K562 (cell line): ENCODE results near the gene PPP1R3E. TPM values are rescaled to one million over a fixed set of nuclear protein-coding genes. Genes with fewer than 3 reads are reported as not detected.
"Not testable (repeated sequence)": the region's sequence is repeated elsewhere in the genome, so short reads cannot be mapped to it uniquely, and the experiment has no call there.

Source experiments
- ATAC-seq: fragments of 200-7000 bp; cut with Tn5 transposase; 3 replicates; pipeline ENCODE4 v1.9.1; 2020; ENCODE audit warnings: moderate library complexity
- BruUV-seq: library from RNA; stranded (reverse); fragments of 400-500 nt; replicated peaks from 2 replicates; lab custom pipeline; 2021; lab: Mats Ljungman, UMichigan
- CTCF ChIA-PET: fragments of 300-600 bp; formaldehyde crosslinking; extraction: SDS; loops from one replicate; lab custom pipeline; 2021; ENCODE audit warnings: low intra/inter-chr PET ratio; lab: Yijun Ruan, JAX
- POLR2A ChIA-PET: fragments of 300-600, 350-650 bp; sonication (Branson Sonifier 250); formaldehyde crosslinking; extraction: SDS; loops from one replicate; lab custom pipeline; 2021; ENCODE audit warnings: antibody characterized with exemption, inconsistent platforms; lab: Yijun Ruan, JAX
- DNase-seq, 4 experiments: peaks; one replicate each; pipeline versions ENCODE4 v3.0.0 to v3.0.0-alpha.2; 2011 to 2018; ENCODE audit warnings: low spot score in 3 of 4, mixed read lengths in 3 of 4; ENCODE audit errors: extremely low read depth in 1 of 4
- FAIRE-seq: peaks from 2 replicates; lab custom pipeline; 2011; peaks lifted over from hg19 to GRCh38; lab: Jason Lieb, UNC
- H2AFZ ChIP-seq: 2 replicates; pipeline ENCODE4 v1.6.0; 2011; ENCODE audit warnings: low read depth, low read length, control low read depth, inconsistent platforms
- H3K27ac ChIP-seq: fragments of 200-600 bp; 3 replicates; pipeline ENCODE4 v1.8.0; 2011; ENCODE audit warnings: low read depth, mild to moderate bottlenecking, control low read depth, inconsistent platforms, low read length, moderate library complexity, mixed read lengths; ENCODE audit errors: extremely low read depth
- H3K27me3 ChIP-seq, 2 experiments: fragments of 300-600 bp in 1 of 2; 2 replicates in 1 of 2; 3 replicates in 1 of 2; pipeline versions ENCODE4 v1.6.0 to v1.8.0; 2011; ENCODE audit warnings: inconsistent platforms in 2 of 2, low read length in 2 of 2, mild to moderate bottlenecking in 1 of 2, mixed read lengths in 1 of 2, moderate library complexity in 1 of 2; ENCODE audit not compliant: control insufficient read depth in 2 of 2, insufficient read depth in 2 of 2
- H3K36me3 ChIP-seq: fragments of 300-600 bp; 3 replicates; pipeline ENCODE4 v1.8.0; 2011; ENCODE audit warnings: mild to moderate bottlenecking, low read length, inconsistent platforms; ENCODE audit not compliant: control insufficient read depth, insufficient read depth
- H3K4me1 ChIP-seq, 2 experiments: fragments of 200-600 bp in 1 of 2; replicated peaks in 1 of 2; 2 replicates in 1 of 2; 3 replicates in 1 of 2; pipeline versions ENCODE4 v1.5.1 to v1.8.0; 2011; ENCODE audit warnings: inconsistent platforms in 2 of 2, low read length in 2 of 2, mild to moderate bottlenecking in 1 of 2, mixed read lengths in 1 of 2, moderate library complexity in 1 of 2; ENCODE audit not compliant: control insufficient read depth in 2 of 2, insufficient read depth in 2 of 2
- H3K4me2 ChIP-seq: 2 replicates; pipeline ENCODE4 v1.6.1; 2011; ENCODE audit warnings: low read length, control low read depth, inconsistent platforms, mixed read lengths; ENCODE audit not compliant: insufficient read depth
- H3K4me3 ChIP-seq: fragments of 200-600 bp; sonication (generic), shearing (Covaris generic); 2 replicates; pipeline ENCODE4 v1.5.1; 2016; ENCODE audit warnings: control low read depth, inconsistent platforms
- H3K79me2 ChIP-seq: fragments of 200-600 bp; 3 replicates; pipeline ENCODE4 v1.8.0; 2011; ENCODE audit warnings: low read length, inconsistent platforms; ENCODE audit not compliant: control insufficient read depth, insufficient read depth
- H3K9ac ChIP-seq, 2 experiments: 2 replicates each; pipeline versions ENCODE4 v1.6.0 to v1.6.1; 2011; ENCODE audit warnings: low read depth in 2 of 2, low read length in 2 of 2, control low read depth in 1 of 2, inconsistent platforms in 1 of 2, mild to moderate bottlenecking in 1 of 2, mixed read lengths in 1 of 2; ENCODE audit not compliant: insufficient read depth in 1 of 2
- H3K9me1 ChIP-seq: one replicate; pipeline ENCODE4 v1.6.0; 2011; ENCODE audit warnings: inconsistent platforms, mild to moderate bottlenecking, low read length, moderate library complexity; ENCODE audit not compliant: control insufficient read depth, insufficient read depth
- H3K9me3 ChIP-seq: replicated peaks from 2 replicates; pipeline ENCODE4 v1.5.1; 2011; ENCODE audit warnings: low read depth, low read length, inconsistent platforms; ENCODE audit not compliant: control insufficient read depth, insufficient read depth
- H4K20me1 ChIP-seq: replicated peaks from 2 replicates; pipeline ENCODE4 v1.6.1; 2011; ENCODE audit warnings: low read length, inconsistent platforms, mixed read lengths; ENCODE audit not compliant: control insufficient read depth, insufficient read depth
- CBX3 ChIP-seq, 2 experiments: IDR thresholded peaks; 1 replicate in 1 of 2; 2 replicates in 1 of 2; pipeline ENCODE4 v1.6.1; 2012; ENCODE audit warnings: inconsistent platforms in 2 of 2, low read length in 2 of 2, borderline replicate concordance in 1 of 2, control low read depth in 1 of 2
- ZNF280A ChIP-seq: fragments of 450-650 bp; IDR thresholded peaks from 2 replicates; pipeline ENCODE4 v1.6.1; 2018; ENCODE audit warnings: mild to moderate bottlenecking, low read depth; ENCODE audit not compliant: partially characterized antibody
- ZNF561 ChIP-seq: fragments of 450-650 bp; formaldehyde crosslinking; conservative IDR thresholded peaks from 2 replicates; pipeline ENCODE4 v1.4.0; 2020; ENCODE audit warnings: mild to moderate bottlenecking, moderate library complexity
- WGBS: fragments of 100-300 bp; shearing (Covaris generic); methylation state at CpG from one replicate; pipeline ENCODE4 v1.1.6; 2016; ENCODE audit warnings: low coverage, mixed read lengths; ENCODE audit not compliant: insufficient coverage; ENCODE audit errors: missing lambda C conversion rate; 5-methylcytosine and 5-hydroxymethylcytosine counted together
- in situ Hi-C: fragments of 300-500 bp; cut with MboI; formaldehyde crosslinking; loops from 4 replicates; pipeline ENCODE4 v1.15.0; 2018; ENCODE audit warnings: inconsistent platforms, mixed read lengths
- intact Hi-C: fragments of 100-400 bp; cut with micrococcal nuclease; formaldehyde crosslinking; loops from 2 replicates; pipeline ENCODE4 v1.14.2; 2022
- polyA plus RNA-seq, 8 experiments: library from polyadenylated mRNA; depleted of rRNA in 4 of 8; stranded (reverse) in 5 of 8; unstranded in 3 of 8; fragments of >200 nt; fragmentation: Nextera tagmentation in 2 of 8; fragmentation: Illumina TruSeq in 1 of 8; extraction: Ambion mirVana in 2 of 8; extraction: Trizol in 1 of 8; gene quantifications; 2 replicates each; pipeline versions ENCODE4 v1.2.1 to v1.2.3, GENCODE V29; 2011 to 2014; ENCODE audit warnings: inconsistent platforms in 1 of 8, missing spikeins in 1 of 8
- total RNA-seq, 7 experiments: library from RNA; depleted of rRNA in 6 of 7; stranded (reverse); fragments of >200 nt in 6 of 7; fragmentation: Illumina TruSeq in 2 of 7; extraction: Trizol in 2 of 7; gene quantifications; 2 replicates each; pipeline versions ENCODE4 v1.2.1 to v1.2.3, GENCODE V29; 2011 to 2021; ENCODE audit warnings: low replicate concordance in 1 of 7

Gene PPP1R3E
- total and polyA plus RNA-seq, 9 of the 15 experiments (the other 6 are each of a cell fraction or from before 2014, with no cell fraction given): 3.2 to 18.4 (median 7.6) TPM

DNA sequence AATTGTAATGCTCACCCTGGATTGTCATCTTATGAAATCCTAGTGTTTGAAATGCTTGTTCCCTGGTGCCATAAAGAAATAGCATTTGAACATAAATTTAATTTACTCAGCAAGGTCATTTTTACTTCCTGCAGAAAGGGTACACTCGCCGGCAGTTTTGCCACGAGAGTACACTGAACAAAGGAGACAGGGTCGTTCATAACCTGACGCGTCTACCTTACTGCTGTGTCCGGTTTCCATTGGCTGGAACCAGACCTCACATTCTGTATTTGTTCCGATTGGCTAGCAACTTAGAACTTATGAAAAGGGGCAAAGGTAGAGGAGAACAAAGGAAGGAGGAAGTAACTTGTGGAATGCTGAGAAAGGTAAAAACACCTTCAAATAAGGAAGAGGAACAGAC lies 41.8 kb downstream of the PPP1R3E start:
- H3K27me3 ChIP-seq, H3K9ac ChIP-seq, H3K9me1 ChIP-seq, H4K20me1 ChIP-seq, FAIRE-seq, H3K4me3 ChIP-seq, H3K36me3 ChIP-seq, CTCF ChIA-PET, BruUV-seq, H3K27ac ChIP-seq, H3K4me2 ChIP-seq, H3K79me2 ChIP-seq, DNase-seq, H3K9me3 ChIP-seq, ATAC-seq, H3K4me1 ChIP-seq: not testable (repeated sequence)
- POLR2A ChIA-PET: interaction anchor here (0.7 to 1.4 kb wide), 3 partner anchors 16 to 60 kb away, joined by 4 to 5 read pairs (median 4); partner anchors contain the start of gene PABPN1
- intact Hi-C loops: loop anchor here (10.0 kb wide), 1 partner anchor 486 kb away; no protein-coding TSS in a partner anchor
- in situ Hi-C loops: loop anchor here (10.0 kb wide), 2 partner anchors 124 to 304 kb away; partner anchors contain the start of gene AP1G2
- H2AFZ ChIP-seq: 0 out of 2 replicates have a peak overlapping the region, but pooled peaks have one; percentile 43
- peak; percentile 75 for TF ChIP-seq ZNF280A
- peak in 1 of 2 experiments; percentile 43; a peak in 1 of 3 replicates for TF ChIP-seq CBX3 (IDR thresholded peaks at IDR 0.05; ENCODE audit: borderline replicate concordance in 1 of 2, low read length in 2 of 2)
- 0 out of 2 replicates have a peak, but pooled peaks have one; percentile 24 for TF ChIP-seq ZNF561 (CRISPR knock-in tag)
- 65% methylated on average over 8 of the region's 8 CpGs for WGBS
